H1 (cell line): ENCODE data around the gene OPN1SW. TPM values are rescaled to one million over a fixed set of nuclear protein-coding genes. Genes with fewer than 3 reads are reported as not detected.

ENCODE experiments used
- CTCF ChIA-PET: fragments of 300-600 bp; sonication (Branson Sonifier 250); formaldehyde crosslinking; loops from one replicate; lab custom pipeline; 2021; ENCODE audit not compliant: partially characterized antibody; lab: Charles Lee
- POLR2A ChIA-PET: fragments of 300-600 bp; sonication (Branson Sonifier 250); formaldehyde crosslinking; loops from one replicate; lab custom pipeline; 2021; ENCODE audit warnings: inconsistent platforms; ENCODE audit not compliant: partially characterized antibody; lab: Charles Lee
- DNase-seq, 2 experiments: peaks; one replicate each; pipeline versions ENCODE4 v3.0.0 to v3.0.0-alpha.2; 2010 to 2022; ENCODE audit warnings: low spot score in 2 of 2, low read depth in 1 of 2, mixed read lengths in 1 of 2
- FAIRE-seq: peaks from 2 replicates; lab custom pipeline; 2011; peaks lifted over from hg19 to GRCh38; lab: Jason Lieb, UNC
- H2AFZ ChIP-seq: 2 replicates; pipeline ENCODE4 v1.8.1; 2012; ENCODE audit warnings: low read length, inconsistent platforms
- H2AK5ac ChIP-seq: 2 replicates; pipeline ENCODE4 v1.6.1; 2013; ENCODE audit warnings: low read depth, low read length
- H2BK120ac ChIP-seq: replicated peaks from 2 replicates; pipeline ENCODE3; 2013; ENCODE audit warnings: low read depth, low read length, inconsistent platforms
- H2BK12ac ChIP-seq: 2 replicates; pipeline ENCODE4 v1.6.1; 2013; ENCODE audit warnings: low read depth, low read length
- H2BK15ac ChIP-seq: 2 replicates; pipeline ENCODE4 v1.6.1; 2013; ENCODE audit warnings: low read length
- H2BK20ac ChIP-seq: 2 replicates; pipeline ENCODE4 v1.6.1; 2013; ENCODE audit warnings: low read length
- H2BK5ac ChIP-seq: 2 replicates; pipeline ENCODE4 v1.6.1; 2013; ENCODE audit warnings: low read depth, low read length
- H3K14ac ChIP-seq: 2 replicates; pipeline ENCODE4 v1.6.1; 2013; ENCODE audit warnings: inconsistent platforms; ENCODE audit not compliant: insufficient read length
- H3K18ac ChIP-seq: 2 replicates; pipeline ENCODE4 v1.6.1; 2013; ENCODE audit warnings: low read length; ENCODE audit errors: extremely low read depth
- H3K23ac ChIP-seq: 2 replicates; pipeline ENCODE4 v1.6.1; 2013; ENCODE audit warnings: inconsistent platforms; ENCODE audit not compliant: insufficient read length
- H3K23me2 ChIP-seq: 2 replicates; pipeline ENCODE4 v1.6.1; 2013; ENCODE audit warnings: low read depth, low read length
- H3K27ac ChIP-seq: 2 replicates; pipeline ENCODE4 v1.6.1; 2011; ENCODE audit warnings: low read depth, low read length, inconsistent platforms
- H3K27me3 ChIP-seq, 4 experiments: replicated peaks in 1 of 4; 1 replicate in 1 of 4; 2 replicates in 3 of 4; pipeline versions ENCODE4 v1.6.1 to v1.8.1; 2011 to 2013; ENCODE audit warnings: low read length in 3 of 4, mild to moderate bottlenecking in 3 of 4, inconsistent platforms in 2 of 4, mixed read lengths in 2 of 4, moderate library complexity in 1 of 4; ENCODE audit not compliant: control insufficient read depth in 3 of 4, insufficient read depth in 3 of 4; ENCODE audit errors: extremely low read depth in 1 of 4
- H3K36me3 ChIP-seq, 4 experiments: 2 replicates each; pipeline versions ENCODE4 v1.6.1 to v1.8.1; 2011 to 2013; ENCODE audit warnings: mild to moderate bottlenecking in 4 of 4, low read length in 3 of 4, moderate library complexity in 2 of 4, control low read depth in 1 of 4, inconsistent platforms in 1 of 4; ENCODE audit not compliant: insufficient read depth in 4 of 4, control insufficient read depth in 2 of 4
- H3K4ac ChIP-seq: replicated peaks from 2 replicates; pipeline ENCODE3; 2013; ENCODE audit warnings: low read length, low read depth, mixed read lengths, inconsistent platforms; ENCODE audit not compliant: insufficient read length
- H3K4me1 ChIP-seq, 4 experiments: replicated peaks in 1 of 4; 1 replicate in 1 of 4; 2 replicates in 3 of 4; pipeline versions ENCODE4 v1.6.1 to v1.8.1; 2011 to 2013; ENCODE audit warnings: low read length in 3 of 4, inconsistent platforms in 2 of 4, mixed read lengths in 1 of 4; ENCODE audit not compliant: insufficient read depth in 4 of 4, control insufficient read depth in 3 of 4
- H3K4me2 ChIP-seq, 2 experiments: 2 replicates each; pipeline versions ENCODE4 v1.6.1 to v1.8.1; 2011 to 2013; ENCODE audit warnings: low read depth in 2 of 2, low read length in 2 of 2, control low read depth in 1 of 2, inconsistent platforms in 1 of 2, mild to moderate bottlenecking in 1 of 2; ENCODE audit not compliant: insufficient read depth in 1 of 2
- H3K4me3 ChIP-seq, 4 experiments: fragments of 200-600, 300-600 bp in 1 of 4; sonication (generic), shearing (Covaris generic), sonication (Bioruptor Twin) in 1 of 4; 2 replicates each; pipeline versions ENCODE4 v1.5.1 to v1.8.1; 2011 to 2016; ENCODE audit warnings: low read length in 4 of 4, low read depth in 3 of 4, control low read depth in 2 of 4, inconsistent platforms in 2 of 4, mild to moderate bottlenecking in 2 of 4, mixed read lengths in 1 of 4, moderate library complexity in 1 of 4; ENCODE audit not compliant: insufficient read depth in 2 of 4; ENCODE audit errors: extremely low read depth in 1 of 4
- H3K56ac ChIP-seq: replicated peaks from 2 replicates; pipeline ENCODE3; 2013; ENCODE audit warnings: low read depth, mild to moderate bottlenecking, mixed read lengths, low read length, inconsistent platforms; ENCODE audit not compliant: insufficient read length
- H3K79me1 ChIP-seq: 2 replicates; pipeline ENCODE4 v1.6.1; 2013; ENCODE audit warnings: low read depth, low read length, control low read depth
- H3K79me2 ChIP-seq, 2 experiments: 2 replicates each; pipeline versions ENCODE4 v1.6.1 to v1.8.1; 2012 to 2013; ENCODE audit warnings: low read length in 2 of 2, mild to moderate bottlenecking in 2 of 2, inconsistent platforms in 1 of 2; ENCODE audit not compliant: insufficient read depth in 2 of 2, control insufficient read depth in 1 of 2
- H3K9ac ChIP-seq, 4 experiments: replicated peaks in 1 of 4; 1 replicate in 1 of 4; 2 replicates in 3 of 4; pipeline versions ENCODE4 v1.6.1 to v1.8.1; 2011 to 2013; ENCODE audit warnings: low read depth in 3 of 4, low read length in 3 of 4, control low read depth in 2 of 4, mild to moderate bottlenecking in 2 of 4, moderate library complexity in 2 of 4, inconsistent platforms in 1 of 4; ENCODE audit errors: extremely low read depth in 1 of 4
- H3K9me3 ChIP-seq, 2 experiments: 2 replicates each; pipeline versions ENCODE4 v1.6.1 to v1.8.1; 2012 to 2013; ENCODE audit warnings: mild to moderate bottlenecking in 2 of 2, moderate library complexity in 2 of 2, control low read depth in 1 of 2, inconsistent platforms in 1 of 2, low read depth in 1 of 2, low read length in 1 of 2, mixed read lengths in 1 of 2; ENCODE audit not compliant: insufficient read depth in 2 of 2
- H4K20me1 ChIP-seq, 2 experiments: replicated peaks in 1 of 2; 2 replicates each; pipeline versions ENCODE3 to v1.8.1; 2011 to 2013; ENCODE audit warnings: inconsistent platforms in 2 of 2, low read length in 2 of 2, mild to moderate bottlenecking in 1 of 2; ENCODE audit not compliant: insufficient read depth in 2 of 2, control insufficient read depth in 1 of 2
- H4K5ac ChIP-seq: 2 replicates; pipeline ENCODE4 v1.6.1; 2013; ENCODE audit warnings: low read length, low read depth, mixed read lengths, inconsistent platforms; ENCODE audit not compliant: insufficient read length
- H4K8ac ChIP-seq: 2 replicates; pipeline ENCODE4 v1.8.0; 2013; ENCODE audit warnings: mild to moderate bottlenecking, moderate library complexity, low read length, inconsistent platforms; ENCODE audit not compliant: insufficient read depth; ENCODE audit errors: extremely low read depth
- H4K91ac ChIP-seq: replicated peaks from 2 replicates; pipeline ENCODE3; 2013; ENCODE audit warnings: low read length, mixed read lengths, inconsistent platforms; ENCODE audit not compliant: insufficient read length
- EZH2 ChIP-seq: fragments of 200-600 bp; sonication (generic); IDR thresholded peaks from 2 replicates; pipeline ENCODE4 v1.7.1; 2012; ENCODE audit warnings: low read depth, mild to moderate bottlenecking, moderate library complexity, low read length, inconsistent platforms; ENCODE audit not compliant: severe bottlenecking
- WGBS, 2 experiments: shearing (Covaris generic) in 1 of 2; methylation state at CpG; one replicate each; pipeline versions ENCODE4 v1.1.6 to v1.1.7; 2013 to 2015; ENCODE audit warnings: low lambda C conversion rate in 2 of 2, mixed read lengths in 2 of 2, inconsistent platforms in 1 of 2, low coverage in 1 of 2, missing lambda C conversion rate in 1 of 2; ENCODE audit not compliant: insufficient replicate concordance in 2 of 2, insufficient coverage in 1 of 2, insufficient read length in 1 of 2; ENCODE audit errors: extremely low coverage in 1 of 2, missing lambda C conversion rate in 1 of 2; 5-methylcytosine and 5-hydroxymethylcytosine counted together
- polyA plus RNA-seq, 7 experiments: library from polyadenylated mRNA; depleted of rRNA in 3 of 7; stranded (reverse) in 5 of 7; unstranded in 2 of 7; fragments of >200 nt in 5 of 7; fragments of 200-250 nt in 2 of 7; gene quantifications; 1 replicate in 5 of 7; 2 replicates in 1 of 7; 4 replicates in 1 of 7; pipeline versions ENCODE4 v1.2.1 to v1.2.3, GENCODE V29; 2011 to 2013; ENCODE audit warnings: missing spikeins in 2 of 7, mixed read lengths in 2 of 7
- total RNA-seq: library from RNA; stranded (reverse); fragmentation: NEBNext Ultra II Directional; extraction: Animal tissue kit (Norgen Biotek cat#: 25700); gene quantifications from 2 replicates; pipeline ENCODE4 v1.2.1, GENCODE V29; 2021
- TF ChIP-seq, protein P1 (sequence below): IDR thresholded peaks from 2 replicates; pipeline ENCODE4 v1.6.1; 2012; ENCODE audit warnings: low read length, inconsistent platforms

The OPN1SW gene
- total and polyA plus RNA-seq, 2 of the 8 experiments (the other 6 are each of a cell fraction or from before 2014, with no cell fraction given) = not detected

DNA sequence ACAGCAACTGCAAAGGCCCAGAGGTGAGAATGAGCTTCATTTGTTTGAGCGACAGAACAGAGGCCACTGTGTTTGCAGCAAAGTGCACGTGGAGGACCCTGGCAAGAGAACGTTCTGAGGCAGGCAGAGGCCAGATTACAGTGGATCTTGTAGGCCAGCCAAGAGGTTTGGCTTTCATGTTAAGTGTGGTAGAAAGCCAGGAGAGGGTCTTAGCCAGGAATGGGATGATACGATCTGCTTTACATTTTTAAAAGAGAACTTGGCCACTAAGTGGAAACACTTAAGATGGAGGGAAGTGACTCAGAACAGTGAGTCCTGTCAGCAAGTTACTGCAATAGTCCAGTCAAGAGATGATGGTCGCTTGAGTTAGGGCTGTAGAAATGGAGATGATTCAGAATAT, 20.7 kb upstream of the OPN1SW start:
- Histone ChIP-seq H3K4ac (no peak overlapping the region), H2BK15ac (no peak overlapping the region), H4K5ac (no peak overlapping the region), H2AFZ (no peak overlapping the region), H3K4me1 (peaks cover 6 to 11% (median 7%) of the 10 kb centered on the region in 4 experiments), H2BK5ac (no peak overlapping the region), H3K14ac (no peak overlapping the region), H3K18ac (no peak overlapping the region), H3K23ac (no peak overlapping the region), H3K56ac (no peak overlapping the region), H4K8ac (no peak overlapping the region), H3K23me2 (peaks cover 5% of the 10 kb centered on the region; the same call in 1 of the 2 replicates), H3K36me3 (peaks cover 2 to 24% (median 7%) of the 10 kb centered on the region in 4 experiments; a peak in 6 of 8 replicates), H3K79me1 (no peaks in the 10 kb centered on the region), H2BK20ac (no peak overlapping the region), H3K4me2 (no peak overlapping the region), H3K9me3 (no peaks in the 10 kb centered on the region), H2AK5ac (no peak overlapping the region), H3K9ac (no peak overlapping the region; a peak in 1 of 7 replicates), H4K20me1 (no peaks in the 10 kb centered on the region), H3K27me3 (no peaks in the 10 kb centered on the region), H4K91ac (no peak overlapping the region), H3K79me2 (no peaks in the 10 kb centered on the region), H3K27ac (no peak overlapping the region), H2BK120ac (no peak overlapping the region), H2BK12ac (no peak overlapping the region), H3K4me3 (no peak overlapping the region)
- WGBS, 2 experiments = 94% methylated on average over 4 of the region's 5 CpGs; no CpG with 5 or more reads in 1 of the 2 experiments
- no peak for DNase-seq
- CTCF ChIA-PET = interaction anchor here (0.9 to 5.8 kb wide), 4 partner anchors 10 to 85 kb away, joined by 3 to 42 read pairs (median 6); no protein-coding TSS in a partner anchor
- FAIRE-seq = no peak
- POLR2A ChIA-PET = interaction anchor here (0.9 to 2.4 kb wide), 5 partner anchors 9 to 342 kb away, joined by 3 to 9 read pairs (median 3); no protein-coding TSS in a partner anchor
- TF ChIP-seq EZH2 = no peak
- TF ChIP-seq, protein P1, sequence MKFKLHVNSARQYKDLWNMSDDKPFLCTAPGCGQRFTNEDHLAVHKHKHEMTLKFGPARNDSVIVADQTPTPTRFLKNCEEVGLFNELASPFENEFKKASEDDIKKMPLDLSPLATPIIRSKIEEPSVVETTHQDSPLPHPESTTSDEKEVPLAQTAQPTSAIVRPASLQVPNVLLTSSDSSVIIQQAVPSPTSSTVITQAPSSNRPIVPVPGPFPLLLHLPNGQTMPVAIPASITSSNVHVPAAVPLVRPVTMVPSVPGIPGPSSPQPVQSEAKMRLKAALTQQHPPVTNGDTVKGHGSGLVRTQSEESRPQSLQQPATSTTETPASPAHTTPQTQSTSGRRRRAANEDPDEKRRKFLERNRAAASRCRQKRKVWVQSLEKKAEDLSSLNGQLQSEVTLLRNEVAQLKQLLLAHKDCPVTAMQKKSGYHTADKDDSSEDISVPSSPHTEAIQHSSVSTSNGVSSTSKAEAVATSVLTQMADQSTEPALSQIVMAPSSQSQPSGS = no peak
